HepG2 (cell line): Measurements from ENCODE around the gene P2RX6.
"Not testable (repeated sequence)": the region's sequence is repeated elsewhere in the genome, so short reads cannot be mapped to it uniquely, and the experiment has no call there.

Experiments used
- EZH2 ChIP-seq: conservative IDR thresholded peaks from 2 replicates; pipeline ENCODE4 v1.6.1; 2012; ENCODE audit warnings: mild to moderate bottlenecking, low read depth, low read length, moderate library complexity
- SMARCE1 ChIP-seq: fragments of 450-650 bp; IDR thresholded peaks from 2 replicates; pipeline ENCODE4 v1.6.1; 2017; ENCODE audit warnings: borderline replicate concordance
- SP2 ChIP-seq: sonication (generic); formaldehyde crosslinking; IDR thresholded peaks from 2 replicates; pipeline ENCODE4 v1.5.1; 2020; ENCODE audit warnings: mild to moderate bottlenecking, missing genetic modification reagents
- TF ChIP-seq, protein P1 (sequence below): sonication (generic); formaldehyde crosslinking; IDR thresholded peaks from 2 replicates; pipeline ENCODE4 v1.5.0; 2020; ENCODE audit warnings: mild to moderate bottlenecking, missing genetic modification reagents, moderate library complexity
- TF ChIP-seq, protein P2 (sequence below): IDR thresholded peaks from 2 replicates; pipeline ENCODE4 v1.6.1; 2016

- TF ChIP-seq SP2, EZH2, SMARCE1: not testable (repeated sequence)
- TF ChIP-seq, protein P1, sequence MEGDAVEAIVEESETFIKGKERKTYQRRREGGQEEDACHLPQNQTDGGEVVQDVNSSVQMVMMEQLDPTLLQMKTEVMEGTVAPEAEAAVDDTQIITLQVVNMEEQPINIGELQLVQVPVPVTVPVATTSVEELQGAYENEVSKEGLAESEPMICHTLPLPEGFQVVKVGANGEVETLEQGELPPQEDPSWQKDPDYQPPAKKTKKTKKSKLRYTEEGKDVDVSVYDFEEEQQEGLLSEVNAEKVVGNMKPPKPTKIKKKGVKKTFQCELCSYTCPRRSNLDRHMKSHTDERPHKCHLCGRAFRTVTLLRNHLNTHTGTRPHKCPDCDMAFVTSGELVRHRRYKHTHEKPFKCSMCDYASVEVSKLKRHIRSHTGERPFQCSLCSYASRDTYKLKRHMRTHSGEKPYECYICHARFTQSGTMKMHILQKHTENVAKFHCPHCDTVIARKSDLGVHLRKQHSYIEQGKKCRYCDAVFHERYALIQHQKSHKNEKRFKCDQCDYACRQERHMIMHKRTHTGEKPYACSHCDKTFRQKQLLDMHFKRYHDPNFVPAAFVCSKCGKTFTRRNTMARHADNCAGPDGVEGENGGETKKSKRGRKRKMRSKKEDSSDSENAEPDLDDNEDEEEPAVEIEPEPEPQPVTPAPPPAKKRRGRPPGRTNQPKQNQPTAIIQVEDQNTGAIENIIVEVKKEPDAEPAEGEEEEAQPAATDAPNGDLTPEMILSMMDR, result not testable (repeated sequence)
- TF ChIP-seq, protein P2, sequence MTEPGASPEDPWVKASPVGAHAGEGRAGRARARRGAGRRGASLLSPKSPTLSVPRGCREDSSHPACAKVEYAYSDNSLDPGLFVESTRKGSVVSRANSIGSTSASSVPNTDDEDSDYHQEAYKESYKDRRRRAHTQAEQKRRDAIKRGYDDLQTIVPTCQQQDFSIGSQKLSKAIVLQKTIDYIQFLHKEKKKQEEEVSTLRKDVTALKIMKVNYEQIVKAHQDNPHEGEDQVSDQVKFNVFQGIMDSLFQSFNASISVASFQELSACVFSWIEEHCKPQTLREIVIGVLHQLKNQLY (CRISPR knock-in tag), result not testable (repeated sequence)
Observed at GRCh38 chr22:21061660-21062321, 46.8 kb downstream of the P2RX6 start.
